Mesenchymal stem cell (in vitro differentiated cells and primary cell): ENCODE data around the gene BICDL2.
A peak's percentile ranks its signal among the peaks of the same experiment; 100 is the strongest.

ENCODE experiments used
- DNase-seq: peaks from one replicate; pipeline ENCODE4 v3.0.0-alpha.2; 2013
- H2AFZ ChIP-seq: one replicate; pipeline ENCODE4 v1.6.1; 2013; ENCODE audit warnings: low read depth, mild to moderate bottlenecking, control low read depth, inconsistent platforms, low read length, moderate library complexity
- H2AK5ac ChIP-seq: 2 replicates; pipeline ENCODE4 v1.6.1; 2013; ENCODE audit warnings: low read length, moderate library complexity, mild to moderate bottlenecking, inconsistent platforms; ENCODE audit not compliant: severe bottlenecking
- H2BK120ac ChIP-seq: one replicate; pipeline ENCODE4 v1.6.1; 2013; ENCODE audit warnings: low read depth, mild to moderate bottlenecking, inconsistent platforms, low read length, moderate library complexity
- H2BK12ac ChIP-seq, 2 experiments: one replicate each; pipeline ENCODE4 v1.6.1; 2013; ENCODE audit warnings: inconsistent platforms in 2 of 2, low read length in 2 of 2, mild to moderate bottlenecking in 2 of 2, moderate library complexity in 2 of 2, control low read depth in 1 of 2
- H2BK15ac ChIP-seq: one replicate; pipeline ENCODE4 v1.6.1; 2013; ENCODE audit warnings: mild to moderate bottlenecking, low read depth, inconsistent platforms; ENCODE audit not compliant: poor library complexity, severe bottlenecking
- H2BK5ac ChIP-seq: 2 replicates; pipeline ENCODE4 v1.6.1; 2013; ENCODE audit warnings: low read depth, mild to moderate bottlenecking, low read length, control low read depth, inconsistent platforms; ENCODE audit not compliant: poor library complexity, severe bottlenecking
- H3K14ac ChIP-seq, 2 experiments: one replicate each; pipeline ENCODE4 v1.6.1; 2013; ENCODE audit warnings: inconsistent platforms in 2 of 2, low read length in 2 of 2, control low read depth in 1 of 2, mild to moderate bottlenecking in 1 of 2, moderate library complexity in 1 of 2
- H3K18ac ChIP-seq, 2 experiments: one replicate each; pipeline ENCODE4 v1.6.1; 2013; ENCODE audit warnings: inconsistent platforms in 2 of 2, low read length in 2 of 2, control low read depth in 1 of 2, low read depth in 1 of 2, mild to moderate bottlenecking in 1 of 2
- H3K23ac ChIP-seq, 2 experiments: one replicate each; pipeline ENCODE4 v1.6.1; 2013; ENCODE audit warnings: inconsistent platforms in 2 of 2, low read length in 2 of 2, mild to moderate bottlenecking in 2 of 2, moderate library complexity in 2 of 2, control low read depth in 1 of 2
- H3K27ac ChIP-seq: 2 replicates; pipeline ENCODE4 v1.5.1; 2013; ENCODE audit warnings: mild to moderate bottlenecking, moderate library complexity, low read length, control low read depth, inconsistent platforms; ENCODE audit not compliant: poor library complexity, severe bottlenecking
- H3K27me3 ChIP-seq, 2 experiments: 2 replicates each; pipeline versions ENCODE4 v1.6.1 to v1.7.0; 2013; ENCODE audit warnings: low read length in 2 of 2, mild to moderate bottlenecking in 2 of 2, moderate library complexity in 2 of 2, control low read depth in 1 of 2, inconsistent platforms in 1 of 2; ENCODE audit not compliant: control insufficient read depth in 1 of 2, insufficient read depth in 1 of 2
- H3K36me3 ChIP-seq, 2 experiments: 2 replicates each; pipeline versions ENCODE4 v1.6.1 to v1.7.0; 2013; ENCODE audit warnings: low read length in 2 of 2, control low read depth in 1 of 2, inconsistent platforms in 1 of 2, low read depth in 1 of 2, mild to moderate bottlenecking in 1 of 2; ENCODE audit not compliant: insufficient read depth in 2 of 2, control insufficient read depth in 1 of 2
- H3K4ac ChIP-seq, 2 experiments: one replicate each; pipeline ENCODE4 v1.6.1; 2013; ENCODE audit warnings: inconsistent platforms in 2 of 2, low read length in 2 of 2, mild to moderate bottlenecking in 2 of 2, moderate library complexity in 2 of 2, control low read depth in 1 of 2, low read depth in 1 of 2
- H3K4me1 ChIP-seq: 2 replicates; pipeline ENCODE4 v1.6.1; 2013; ENCODE audit warnings: low read depth, low read length, control low read depth; ENCODE audit not compliant: control insufficient read depth, insufficient read depth
- H3K4me2 ChIP-seq: 2 replicates; pipeline ENCODE4 v1.6.1; 2013; ENCODE audit warnings: low read length, mild to moderate bottlenecking, inconsistent platforms; ENCODE audit not compliant: poor library complexity, severe bottlenecking
- H3K4me3 ChIP-seq, 2 experiments: 2 replicates each; pipeline versions ENCODE4 v1.5.1 to v1.7.0; 2013; ENCODE audit warnings: low read length in 2 of 2, mild to moderate bottlenecking in 2 of 2, control low read depth in 1 of 2, low read depth in 1 of 2; ENCODE audit not compliant: insufficient read depth in 1 of 2
- H3K79me1 ChIP-seq: replicated peaks from 2 replicates; pipeline ENCODE4 v1.6.1; 2013; ENCODE audit warnings: mild to moderate bottlenecking, control low read depth, low read length, inconsistent platforms; ENCODE audit not compliant: poor library complexity, severe bottlenecking
- H3K9ac ChIP-seq: 2 replicates; pipeline ENCODE4 v1.7.0; 2013; ENCODE audit warnings: mild to moderate bottlenecking, low read length, moderate library complexity
- H3K9me3 ChIP-seq: 2 replicates; pipeline ENCODE4 v1.7.0; 2013; ENCODE audit warnings: mild to moderate bottlenecking, low read length; ENCODE audit not compliant: control insufficient read depth
- H4K8ac ChIP-seq: one replicate; pipeline ENCODE4 v1.6.1; 2013; ENCODE audit warnings: inconsistent platforms, mild to moderate bottlenecking, low read length, moderate library complexity
- H4K91ac ChIP-seq: one replicate; pipeline ENCODE4 v1.6.1; 2013; ENCODE audit warnings: mild to moderate bottlenecking, low read length, inconsistent platforms
- WGBS: methylation state at CpG from one replicate; pipeline ENCODE4 v1.1.7; 2013; ENCODE audit warnings: mixed read lengths; 5-methylcytosine and 5-hydroxymethylcytosine counted together

Gene BICDL2

DNA sequence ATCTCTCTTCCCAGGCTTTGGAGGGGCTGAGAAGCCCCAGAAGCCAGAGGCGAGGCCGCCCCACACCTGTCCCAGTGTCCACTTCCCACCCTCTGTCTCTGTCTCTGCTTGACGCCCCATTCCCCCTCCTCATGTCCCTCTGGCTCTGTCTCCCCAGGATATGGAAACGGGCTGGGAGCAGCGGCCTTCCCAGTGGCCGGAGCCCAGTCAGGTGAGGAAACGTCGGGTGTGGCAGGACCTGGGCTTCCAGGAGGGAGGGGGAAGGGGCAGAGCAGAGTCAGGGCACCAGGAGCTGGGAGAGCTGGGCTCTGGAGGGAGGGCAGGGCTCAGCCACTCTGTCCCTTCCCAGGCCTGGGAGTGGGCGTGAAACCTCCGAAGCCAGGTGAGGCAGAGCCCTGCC, 45.9 kb downstream of the BICDL2 start:
- Histone ChIP-seq H3K23ac (no peak overlapping the region), H3K79me1 (no peaks in the 10 kb centered on the region), H2BK15ac (no peak overlapping the region), H3K27me3 (peaks cover 34 to 71% of the 10 kb centered on the region in 2 experiments), H3K4me1 (peaks cover 5% of the 10 kb centered on the region), H3K14ac (no peak overlapping the region), H4K8ac (no peak overlapping the region), H3K36me3 (no peaks in the 10 kb centered on the region), H2BK5ac (no peak overlapping the region), H2AFZ (no peak overlapping the region), H3K27ac (no peak overlapping the region), H2BK120ac (no peak overlapping the region), H3K9ac (no peak overlapping the region), H3K4me2 (no peak overlapping the region), H3K9me3 (no peaks in the 10 kb centered on the region), H2AK5ac (no peak overlapping the region), H3K18ac (no peak overlapping the region), H3K4me3 (no peak overlapping the region), H2BK12ac (no peak overlapping the region), H3K4ac (no peak overlapping the region), H4K91ac (no peak overlapping the region)
- WGBS: 82% methylated on average over 9 of the region's 10 CpGs
- no peak for DNase-seq

DNA sequence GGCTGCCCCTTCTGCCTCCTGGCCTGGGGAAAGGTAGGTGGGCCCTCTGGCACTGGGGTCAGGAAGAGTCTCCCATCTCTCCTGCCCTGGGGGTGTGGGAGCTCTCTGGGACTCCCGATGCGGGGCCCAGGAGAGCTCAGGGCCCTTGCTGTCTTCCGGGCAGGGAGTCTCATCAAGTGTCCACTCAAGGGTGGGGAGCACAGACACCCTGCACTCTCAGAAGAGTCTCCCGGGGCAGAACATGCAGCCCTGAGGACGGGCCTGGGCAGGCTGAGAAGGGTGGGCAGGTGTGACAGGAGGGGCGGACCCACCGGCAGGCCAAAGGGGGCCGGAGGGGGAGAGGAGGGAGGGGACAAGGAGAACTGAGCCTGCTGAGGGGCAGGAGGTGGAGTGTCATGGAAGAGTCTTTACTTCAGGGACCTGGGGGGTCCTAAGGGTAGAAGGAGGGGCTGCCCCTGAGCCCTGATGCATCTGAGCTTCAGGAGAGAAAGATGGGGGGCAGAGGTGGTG, 48.1 kb downstream of the BICDL2 start:
- H3K36me3 ChIP-seq: no peaks in the 10 kb centered on the region
- H3K4me2 ChIP-seq: no peak overlapping the region
- H3K4ac ChIP-seq: no peak overlapping the region
- peaks cover 34 to 67% of the 10 kb centered on the region in 2 experiments for H3K27me3 ChIP-seq
- WGBS: 50% methylated on average over 8 of the region's 8 CpGs
- H2BK12ac ChIP-seq: no peak overlapping the region
- no peak overlapping the region for H3K23ac ChIP-seq
- no peak overlapping the region for H2AK5ac ChIP-seq
- no peaks in the 10 kb centered on the region for H3K9me3 ChIP-seq
- H3K4me1 ChIP-seq: peaks cover 10% of the 10 kb centered on the region
- H4K8ac ChIP-seq: no peak overlapping the region
- no peak overlapping the region for H3K9ac ChIP-seq
- H3K14ac ChIP-seq: no peak overlapping the region
- no peak overlapping the region for H3K4me3 ChIP-seq
- no peak overlapping the region for H3K27ac ChIP-seq
- H2BK5ac ChIP-seq: no peak overlapping the region
- DNase-seq: no peak
- no peak overlapping the region for H2BK120ac ChIP-seq
- H2BK15ac ChIP-seq: peak overlapping the region; percentile 12
- no peak overlapping the region for H2AFZ ChIP-seq
- no peak overlapping the region for H3K18ac ChIP-seq
- no peak overlapping the region for H4K91ac ChIP-seq
- H3K79me1 ChIP-seq: no peaks in the 10 kb centered on the region

DNA sequence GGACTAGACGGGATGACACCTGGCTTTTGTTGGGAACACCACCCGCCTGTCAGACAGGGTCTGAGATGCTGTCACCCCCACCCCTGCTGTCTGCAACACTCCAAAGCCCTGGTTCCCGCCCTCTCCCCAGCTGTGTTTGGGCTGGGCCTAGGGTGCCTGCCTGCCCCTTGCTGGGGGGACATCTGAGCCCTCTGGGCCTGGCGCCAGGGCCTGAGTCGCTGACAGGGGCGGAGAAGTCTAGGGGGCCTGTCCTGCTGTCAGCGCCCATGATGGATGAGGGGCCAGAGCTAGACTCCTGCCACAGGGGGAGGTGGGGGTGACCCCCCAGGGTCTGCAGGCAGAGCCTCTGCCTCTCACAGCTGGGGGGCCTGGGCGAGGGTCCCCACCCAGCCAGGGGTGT, 48.9 kb downstream of the BICDL2 start:
- no peaks in the 10 kb centered on the region for H3K36me3 ChIP-seq
- no peak overlapping the region for H2BK120ac ChIP-seq
- H3K4me2 ChIP-seq: no peak overlapping the region
- no peak overlapping the region for H2BK5ac ChIP-seq
- H3K23ac ChIP-seq: no peak overlapping the region
- no peaks in the 10 kb centered on the region for H3K79me1 ChIP-seq
- WGBS: 58% methylated on average over 8 of the region's 8 CpGs
- no peak for DNase-seq
- no peak overlapping the region for H4K91ac ChIP-seq
- H2AK5ac ChIP-seq: no peak overlapping the region
- H3K27me3 ChIP-seq: peaks cover 34 to 65% of the 10 kb centered on the region in 2 experiments
- H2BK15ac ChIP-seq: no peak overlapping the region
- H3K14ac ChIP-seq: no peak overlapping the region
- H3K9ac ChIP-seq: no peak overlapping the region
- H3K4ac ChIP-seq: no peak overlapping the region
- no peak overlapping the region for H2BK12ac ChIP-seq
- H3K4me1 ChIP-seq: peaks cover 11% of the 10 kb centered on the region
- no peak overlapping the region for H2AFZ ChIP-seq
- H3K9me3 ChIP-seq: no peaks in the 10 kb centered on the region
- H3K18ac ChIP-seq: no peak overlapping the region
- no peak overlapping the region for H4K8ac ChIP-seq
- H3K27ac ChIP-seq: no peak overlapping the region
- no peak overlapping the region for H3K4me3 ChIP-seq

DNA sequence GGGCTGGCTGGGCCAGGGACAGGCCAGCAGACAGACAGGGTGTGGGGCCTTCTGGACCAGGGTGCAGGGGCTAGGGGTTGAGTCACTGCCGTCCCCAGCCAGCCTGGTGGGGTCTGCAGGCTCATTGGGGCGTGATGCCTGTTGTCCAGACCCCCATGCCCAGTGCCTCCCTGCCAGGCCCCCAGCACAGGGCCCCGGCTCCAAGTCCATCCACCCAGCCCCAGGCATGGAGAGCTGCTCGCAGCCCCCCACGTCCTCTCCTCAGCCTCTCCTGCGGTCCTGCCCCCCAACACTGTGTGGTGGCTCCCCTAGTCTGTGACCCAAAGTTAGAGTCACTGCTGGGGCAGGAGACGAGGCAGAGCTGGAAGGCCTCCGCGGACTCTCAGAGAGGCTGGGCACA, 49.5 kb downstream of the BICDL2 start:
- no peak for DNase-seq
- H3K14ac ChIP-seq: no peak overlapping the region
- H3K27ac ChIP-seq: no peak overlapping the region
- no peak overlapping the region for H2BK12ac ChIP-seq
- no peak overlapping the region for H3K23ac ChIP-seq
- H3K36me3 ChIP-seq: no peaks in the 10 kb centered on the region
- no peak overlapping the region for H3K4me3 ChIP-seq
- no peak overlapping the region for H2AFZ ChIP-seq
- no peaks in the 10 kb centered on the region for H3K79me1 ChIP-seq
- no peak overlapping the region for H3K4me2 ChIP-seq
- no peak overlapping the region for H2AK5ac ChIP-seq
- no peak overlapping the region for H4K91ac ChIP-seq
- H3K4ac ChIP-seq: no peak overlapping the region
- no peak overlapping the region for H2BK120ac ChIP-seq
- peaks cover 34 to 60% of the 10 kb centered on the region in 2 experiments for H3K27me3 ChIP-seq
- no peak overlapping the region for H4K8ac ChIP-seq
- no peak overlapping the region for H3K9ac ChIP-seq
- H2BK5ac ChIP-seq: no peak overlapping the region
- no peak overlapping the region for H2BK15ac ChIP-seq
- peaks cover 11% of the 10 kb centered on the region for H3K4me1 ChIP-seq
- H3K18ac ChIP-seq: no peak overlapping the region
- H3K9me3 ChIP-seq: no peaks in the 10 kb centered on the region
- WGBS: 88% methylated on average over 8 of the region's 9 CpGs
